Left ventricle myocardium inferior (tissue), 1 donor: ENCODE data around the gene SLC22A23. TPM values are rescaled to one million over a fixed set of nuclear protein-coding genes. Genes with fewer than 3 reads are reported as not detected.

Source experiments
- DNase-seq: peaks from one replicate; pipeline ENCODE4 v3.0.0-alpha.2; 2020
- H3K27ac ChIP-seq: fragments of 200-600 bp; replicated peaks from 2 replicates; pipeline ENCODE4 v1.8.0; 2021
- H3K27me3 ChIP-seq: fragments of 200-600 bp; 2 replicates; pipeline ENCODE4 v1.8.0; 2021; ENCODE audit warnings: low read depth
- H3K36me3 ChIP-seq: fragments of 200-600 bp; 2 replicates; pipeline ENCODE4 v1.8.0; 2021
- H3K4me1 ChIP-seq: fragments of 200-600 bp; 2 replicates; pipeline ENCODE4 v1.8.0; 2021
- H3K4me3 ChIP-seq: fragments of 200-600 bp; 2 replicates; pipeline ENCODE4 v1.8.0; 2021; ENCODE audit warnings: mild to moderate bottlenecking, moderate library complexity
- H3K9me3 ChIP-seq: fragments of 200-600 bp; replicated peaks from 2 replicates; pipeline ENCODE4 v1.8.0; 2021
- CTCF ChIP-seq: fragments of 200-600 bp; IDR thresholded peaks from 2 replicates; pipeline ENCODE4 v1.8.0; 2021; ENCODE audit warnings: antibody characterized with exemption, mild to moderate bottlenecking, borderline replicate concordance
- intact Hi-C: fragments of 100-400 bp; cut with micrococcal nuclease; formaldehyde crosslinking; loops from one replicate; pipeline ENCODE4 v1.11.0; 2022
- total RNA-seq: library from RNA; stranded (reverse); fragmentation: NEBNext Ultra II Directional; extraction: Animal tissue kit (Norgen Biotek cat#: 25700); gene quantifications from one replicate; pipeline ENCODE4 v1.2.1, GENCODE V29; 2021
- donor health status: DM: no; HTN: yes; CAD: no; lungs with severe emphysema.

Gene SLC22A23
- total RNA-seq, 1 donor from 2014 or later = 7.0 TPM

DNA sequence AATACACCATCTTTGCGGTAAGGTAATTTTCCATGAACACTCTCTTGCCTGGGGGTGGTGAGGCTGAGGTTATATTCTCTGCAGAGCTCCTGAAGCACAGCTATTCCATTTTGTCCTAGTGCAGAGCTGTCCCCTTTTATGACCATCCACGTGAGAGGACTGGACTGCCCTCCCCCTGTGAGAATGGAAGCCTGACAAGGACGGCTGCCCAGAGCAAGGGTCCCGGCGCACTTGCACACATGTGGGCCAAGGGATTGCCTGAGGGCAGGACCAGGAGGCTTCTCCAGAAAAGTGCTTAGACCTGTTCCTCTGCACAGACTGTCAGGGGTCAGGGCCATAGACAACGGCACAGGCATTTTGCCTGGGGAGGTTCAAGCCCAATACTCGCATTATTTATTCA is 48.2 kb downstream of the SLC22A23 start:
- Histone ChIP-seq H3K9me3 (peaks cover 9% of the 10 kb centered on the region), H3K4me1 (no peaks in the 10 kb centered on the region), H3K4me3 (no peak overlapping the region), H3K27ac (no peak overlapping the region), H3K36me3 (peaks cover 4% of the 10 kb centered on the region), H3K27me3 (no peaks in the 10 kb centered on the region)
- no peak for TF ChIP-seq CTCF
- DNase-seq = no peak
- intact Hi-C loops = no loop called here

DNA sequence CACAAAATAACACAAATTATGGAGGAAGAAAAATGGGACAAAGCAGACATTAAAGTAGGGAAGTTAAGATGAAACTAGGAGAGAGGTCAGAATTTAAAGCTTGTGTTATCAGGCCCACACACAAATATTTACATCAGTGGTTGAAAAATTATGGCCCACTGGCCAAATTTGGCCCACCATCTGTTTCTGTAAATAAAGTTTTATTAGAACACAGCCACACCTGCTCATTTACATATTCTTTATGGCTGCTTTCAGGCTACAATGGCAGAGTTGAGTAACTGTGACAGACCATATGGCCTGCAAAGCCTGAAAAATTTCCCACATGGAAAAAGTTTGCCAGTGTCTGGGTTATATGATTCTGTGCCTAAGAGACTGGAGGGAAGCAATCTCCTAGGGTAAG is 49.0 kb downstream of the SLC22A23 start:
- no peak overlapping the region for H3K4me3 ChIP-seq
- DNase-seq = no peak
- TF ChIP-seq CTCF = no peak
- peaks cover 4% of the 10 kb centered on the region for H3K36me3 ChIP-seq
- H3K4me1 ChIP-seq = no peaks in the 10 kb centered on the region
- intact Hi-C loops = no loop called here
- no peak overlapping the region for H3K27ac ChIP-seq
- H3K9me3 ChIP-seq = peaks cover 6% of the 10 kb centered on the region
- H3K27me3 ChIP-seq = no peaks in the 10 kb centered on the region

- H3K4me3 ChIP-seq = no peak overlapping the region
- no peak for DNase-seq
- intact Hi-C loops = no loop called here
Observed at GRCh38 chr6:3406891-3407809, 49.7 kb downstream of the SLC22A23 start.

GRCh38 chr6:3406362-3406821 is 50.5 kb downstream of the SLC22A23 start:
- Histone ChIP-seq H3K36me3 (peaks cover 4% of the 10 kb centered on the region), H3K27me3 (no peaks in the 10 kb centered on the region), H3K9me3 (no peaks in the 10 kb centered on the region), H3K27ac (no peak overlapping the region), H3K4me1 (peaks cover 7% of the 10 kb centered on the region), H3K4me3 (no peak overlapping the region)
- TF ChIP-seq CTCF = no peak
- intact Hi-C loops = no loop called here
- no peak for DNase-seq

More at GRCh38 chr6:3406891-3407809, 49.7 kb downstream of the SLC22A23 start:
- Histone ChIP-seq H3K36me3 (peaks cover 4% of the 10 kb centered on the region), H3K27ac (no peak overlapping the region), H3K9me3 (no peaks in the 10 kb centered on the region), H3K27me3 (no peaks in the 10 kb centered on the region), H3K4me1 (no peaks in the 10 kb centered on the region)
- no peak for TF ChIP-seq CTCF

DNA sequence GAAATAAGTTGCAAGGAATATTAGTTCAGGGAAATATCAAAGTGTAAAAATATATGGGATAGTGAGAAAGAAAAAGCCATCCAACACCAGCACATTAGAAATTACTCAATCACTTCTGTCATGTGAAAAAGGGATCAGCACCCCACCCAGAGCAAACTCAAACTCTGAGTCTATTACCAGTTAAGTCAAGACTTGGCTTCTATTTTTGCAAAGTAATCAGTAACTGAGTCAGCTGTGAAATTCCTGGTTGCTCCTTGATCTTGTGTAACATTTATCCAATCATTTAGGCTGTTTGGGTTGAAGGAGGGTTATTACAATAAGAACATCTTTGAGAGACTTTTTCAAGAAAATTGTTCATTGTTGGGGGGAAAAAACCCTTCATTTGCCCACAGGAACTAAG is 51.2 kb downstream of the SLC22A23 start:
- H3K4me3 ChIP-seq = no peak overlapping the region
- peaks cover 4% of the 10 kb centered on the region for H3K36me3 ChIP-seq
- H3K9me3 ChIP-seq = no peaks in the 10 kb centered on the region
- no peak overlapping the region for H3K27ac ChIP-seq
- intact Hi-C loops = no loop called here
- TF ChIP-seq CTCF = no peak
- H3K4me1 ChIP-seq = peaks cover 10% of the 10 kb centered on the region
- DNase-seq = no peak
- H3K27me3 ChIP-seq = no peaks in the 10 kb centered on the region
